K562 (cell line): Measurements from ENCODE around the gene FGF22. TPM values are rescaled to one million over a fixed set of nuclear protein-coding genes. Genes with fewer than 3 reads are reported as not detected.

Experiments used
- BDP1 ChIP-seq: IDR thresholded peaks from 3 replicates; pipeline ENCODE4 v1.6.1; 2011; ENCODE audit not compliant: insufficient read length, insufficient read depth
- CBFB ChIP-seq: sonication (generic); formaldehyde crosslinking; IDR thresholded peaks from 2 replicates; pipeline ENCODE4 v1.4.0; 2020; ENCODE audit warnings: mild to moderate bottlenecking, missing genetic modification reagents
- CBX2 ChIP-seq: fragments of 200-600 bp; sonication (generic); IDR thresholded peaks from one replicate; pipeline ENCODE4 v1.6.1; 2012; ENCODE audit warnings: mild to moderate bottlenecking, low read length, inconsistent platforms; ENCODE audit not compliant: insufficient read depth, poor library complexity, severe bottlenecking
- CBX5 ChIP-seq: IDR thresholded peaks from 2 replicates; pipeline ENCODE4 v1.6.1; 2014; ENCODE audit warnings: low read depth, borderline replicate concordance
- GABPA ChIP-seq: fragments of 200-800 bp; sonication (Bioruptor generic); conservative IDR thresholded peaks from 2 replicates; pipeline ENCODE4 v1.6.1; 2016; ENCODE audit warnings: low read depth, missing genetic modification characterization, missing compliant biosample characterization
- GTF2A2 ChIP-seq: IDR thresholded peaks from 2 replicates; pipeline ENCODE4 v1.6.1; 2016; ENCODE audit warnings: mild to moderate bottlenecking, missing genetic modification characterization, missing compliant biosample characterization
- HEY1 ChIP-seq: fragments of 250-450 bp; sonication (Bioruptor Pico); IDR thresholded peaks from 2 replicates; pipeline ENCODE4 v1.5.0; 2020; ENCODE audit warnings: mild to moderate bottlenecking, moderate library complexity, borderline replicate concordance
- HMG20A ChIP-seq: fragments of 450-650 bp; formaldehyde crosslinking; conservative IDR thresholded peaks from 2 replicates; pipeline ENCODE4 v1.4.0; 2020; ENCODE audit warnings: mild to moderate bottlenecking, mixed read lengths
- HOXB6 ChIP-seq: fragments of 250-450 bp; sonication (Bioruptor Pico); IDR thresholded peaks from 2 replicates; pipeline ENCODE4 v1.5.1; 2022; ENCODE audit warnings: mild to moderate bottlenecking, borderline replicate concordance
- MAFG ChIP-seq: fragments of 450-650 bp; conservative IDR thresholded peaks from 2 replicates; pipeline ENCODE4 v1.6.1; 2016; ENCODE audit warnings: missing genetic modification characterization, missing compliant biosample characterization
- NCOA2 ChIP-seq, 2 experiments: fragments of 450-650 bp; IDR thresholded peaks; 2 replicates each; pipeline ENCODE4 v1.6.1; 2018; ENCODE audit warnings: mild to moderate bottlenecking in 2 of 2, moderate library complexity in 1 of 2; ENCODE audit not compliant: partially characterized antibody in 2 of 2
- NCOA4 ChIP-seq: fragments of 450-650 bp; IDR thresholded peaks from 2 replicates; pipeline ENCODE4 v1.6.1; 2018; ENCODE audit warnings: mild to moderate bottlenecking; ENCODE audit not compliant: partially characterized antibody
- NFE2L1 ChIP-seq: fragments of 450-650 bp; IDR thresholded peaks from 2 replicates; pipeline ENCODE4 v1.6.1; 2016; ENCODE audit warnings: missing genetic modification characterization, low read depth, mild to moderate bottlenecking, missing compliant biosample characterization, moderate library complexity, borderline replicate concordance
- PHTF2 ChIP-seq: fragments of 250-450 bp; sonication (Bioruptor Pico); IDR thresholded peaks from 2 replicates; pipeline ENCODE4 v1.5.0; 2021; ENCODE audit warnings: mild to moderate bottlenecking
- RFX1 ChIP-seq: fragments of 450-650 bp; IDR thresholded peaks from 2 replicates; pipeline ENCODE4 v1.6.1; 2016; ENCODE audit warnings: mild to moderate bottlenecking, moderate library complexity
- RFX7 ChIP-seq: fragments of 250-450 bp; sonication (Bioruptor Pico); IDR thresholded peaks from 2 replicates; pipeline ENCODE4 v1.5.1; 2021; ENCODE audit warnings: mild to moderate bottlenecking
- RHOXF2B ChIP-seq: fragments of 250-450 bp; sonication (Bioruptor Pico); conservative IDR thresholded peaks from 2 replicates; pipeline ENCODE4 v1.5.1; 2021
- RUNX1 ChIP-seq: sonication (generic); IDR thresholded peaks from 2 replicates; pipeline ENCODE4 v1.6.1; 2016; ENCODE audit warnings: antibody characterized with exemption, low read depth
- SIX5 ChIP-seq, 2 experiments: IDR thresholded peaks; 2 replicates each; pipeline ENCODE4 v1.6.1; 2011; ENCODE audit warnings: low read length in 2 of 2, borderline replicate concordance in 1 of 2, low read depth in 1 of 2, mild to moderate bottlenecking in 1 of 2, moderate library complexity in 1 of 2; ENCODE audit not compliant: insufficient read depth in 1 of 2
- SMARCC2 ChIP-seq: fragments of 450-650 bp; IDR thresholded peaks from 2 replicates; pipeline ENCODE4 v1.6.1; 2017; ENCODE audit warnings: antibody characterized with exemption, moderate library complexity, mild to moderate bottlenecking, low read depth
- SP2 ChIP-seq: IDR thresholded peaks from 2 replicates; pipeline ENCODE4 v1.6.1; 2011; ENCODE audit warnings: mild to moderate bottlenecking, low read depth, low read length, moderate library complexity; ENCODE audit not compliant: poor library complexity, severe bottlenecking; ENCODE audit errors: extremely low read depth
- TAF1 ChIP-seq: IDR thresholded peaks from 2 replicates; pipeline ENCODE4 v1.6.1; 2011; ENCODE audit warnings: mild to moderate bottlenecking, low read length, moderate library complexity; ENCODE audit not compliant: insufficient read depth, control insufficient read depth, severe bottlenecking; ENCODE audit errors: extremely low read depth
- TCF7 ChIP-seq: sonication (generic); IDR thresholded peaks from 2 replicates; pipeline ENCODE4 v1.6.1; 2016; ENCODE audit warnings: antibody characterized with exemption, borderline replicate concordance
- XRCC4 ChIP-seq: IDR thresholded peaks from one replicate; pipeline ENCODE4 v1.6.1; 2011; ENCODE audit not compliant: insufficient read depth, insufficient read length; ENCODE audit errors: extremely low read depth
- ZKSCAN3 ChIP-seq: fragments of 250-450 bp; sonication (Bioruptor Pico); IDR thresholded peaks from 2 replicates; pipeline ENCODE4 v1.4.0; 2020
- ZNF24 ChIP-seq: fragments of 450-650 bp; IDR thresholded peaks from 2 replicates; pipeline ENCODE4 v1.6.1; 2016
- ZSCAN32 ChIP-seq: fragments of 450-650 bp; formaldehyde crosslinking; IDR thresholded peaks from 2 replicates; pipeline ENCODE4 v1.4.0; 2020; ENCODE audit warnings: mild to moderate bottlenecking, moderate library complexity
- polyA plus RNA-seq, 8 experiments: library from polyadenylated mRNA; depleted of rRNA in 4 of 8; stranded (reverse) in 5 of 8; unstranded in 3 of 8; fragments of >200 nt; fragmentation: Nextera tagmentation in 2 of 8; fragmentation: Illumina TruSeq in 1 of 8; extraction: Ambion mirVana in 2 of 8; extraction: Trizol in 1 of 8; gene quantifications; 2 replicates each; pipeline versions ENCODE4 v1.2.1 to v1.2.3, GENCODE V29; 2011 to 2014; ENCODE audit warnings: inconsistent platforms in 1 of 8, missing spikeins in 1 of 8
- total RNA-seq, 7 experiments: library from RNA; depleted of rRNA in 6 of 7; stranded (reverse); fragments of >200 nt in 6 of 7; fragmentation: Illumina TruSeq in 2 of 7; extraction: Trizol in 2 of 7; gene quantifications; 2 replicates each; pipeline versions ENCODE4 v1.2.1 to v1.2.3, GENCODE V29; 2011 to 2021; ENCODE audit warnings: low replicate concordance in 1 of 7
- TF ChIP-seq, protein P1 (sequence below): sonication (generic); formaldehyde crosslinking; IDR thresholded peaks from 2 replicates; pipeline ENCODE4 v1.5.0; 2020; ENCODE audit warnings: missing genetic modification reagents
- TF ChIP-seq, protein P2 (sequence below): fragments of 450-650 bp; IDR thresholded peaks from 2 replicates; pipeline ENCODE4 v1.6.1; 2016; ENCODE audit warnings: mild to moderate bottlenecking

The FGF22 gene
- total and polyA plus RNA-seq, 9 of the 15 experiments (the other 6 are each of a cell fraction or from before 2014, with no cell fraction given), result 0.14 to 2.2 (median 0.86) TPM; not detected in 4

DNA sequence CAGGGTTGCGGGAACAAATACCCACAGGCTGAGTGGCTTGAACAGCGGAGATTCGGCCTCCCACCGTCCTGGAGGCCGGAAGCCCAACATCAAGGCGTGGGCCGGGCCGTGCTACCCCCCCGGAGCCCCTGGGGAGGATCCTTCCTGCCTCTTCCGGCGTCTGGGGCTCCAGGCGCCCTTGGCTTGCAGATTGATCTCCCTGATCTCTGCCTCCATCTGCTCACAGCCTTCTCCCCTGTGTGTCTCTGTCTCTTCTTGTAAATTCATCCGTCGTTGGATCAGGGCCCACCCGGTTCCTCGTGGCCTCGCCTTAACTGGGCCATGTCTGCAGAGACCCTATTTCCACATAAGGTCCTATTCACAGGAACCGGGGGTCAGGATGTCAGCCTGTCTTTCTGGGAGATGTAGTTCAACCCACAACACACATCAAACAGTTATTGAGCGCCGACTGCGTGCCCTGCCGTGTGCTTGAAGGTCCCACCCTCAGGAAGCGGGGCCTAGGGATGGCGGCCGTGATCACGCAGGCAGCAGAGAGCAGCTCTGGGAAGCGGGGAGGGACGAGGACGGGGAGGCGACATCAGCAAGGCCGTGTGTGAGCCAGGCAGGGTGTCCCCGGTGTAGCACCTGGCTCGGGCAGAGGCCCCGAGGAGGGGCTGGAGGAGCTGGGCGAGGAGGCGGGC is 28.7 kb upstream of the FGF22 start (continued):
- TF ChIP-seq, protein P1, sequence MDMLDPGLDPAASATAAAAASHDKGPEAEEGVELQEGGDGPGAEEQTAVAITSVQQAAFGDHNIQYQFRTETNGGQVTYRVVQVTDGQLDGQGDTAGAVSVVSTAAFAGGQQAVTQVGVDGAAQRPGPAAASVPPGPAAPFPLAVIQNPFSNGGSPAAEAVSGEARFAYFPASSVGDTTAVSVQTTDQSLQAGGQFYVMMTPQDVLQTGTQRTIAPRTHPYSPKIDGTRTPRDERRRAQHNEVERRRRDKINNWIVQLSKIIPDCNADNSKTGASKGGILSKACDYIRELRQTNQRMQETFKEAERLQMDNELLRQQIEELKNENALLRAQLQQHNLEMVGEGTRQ (CRISPR knock-in tag), result no peak
- no peak for TF ChIP-seq CBX5
- TF ChIP-seq RFX1, result no peak
- TF ChIP-seq, protein P2, sequence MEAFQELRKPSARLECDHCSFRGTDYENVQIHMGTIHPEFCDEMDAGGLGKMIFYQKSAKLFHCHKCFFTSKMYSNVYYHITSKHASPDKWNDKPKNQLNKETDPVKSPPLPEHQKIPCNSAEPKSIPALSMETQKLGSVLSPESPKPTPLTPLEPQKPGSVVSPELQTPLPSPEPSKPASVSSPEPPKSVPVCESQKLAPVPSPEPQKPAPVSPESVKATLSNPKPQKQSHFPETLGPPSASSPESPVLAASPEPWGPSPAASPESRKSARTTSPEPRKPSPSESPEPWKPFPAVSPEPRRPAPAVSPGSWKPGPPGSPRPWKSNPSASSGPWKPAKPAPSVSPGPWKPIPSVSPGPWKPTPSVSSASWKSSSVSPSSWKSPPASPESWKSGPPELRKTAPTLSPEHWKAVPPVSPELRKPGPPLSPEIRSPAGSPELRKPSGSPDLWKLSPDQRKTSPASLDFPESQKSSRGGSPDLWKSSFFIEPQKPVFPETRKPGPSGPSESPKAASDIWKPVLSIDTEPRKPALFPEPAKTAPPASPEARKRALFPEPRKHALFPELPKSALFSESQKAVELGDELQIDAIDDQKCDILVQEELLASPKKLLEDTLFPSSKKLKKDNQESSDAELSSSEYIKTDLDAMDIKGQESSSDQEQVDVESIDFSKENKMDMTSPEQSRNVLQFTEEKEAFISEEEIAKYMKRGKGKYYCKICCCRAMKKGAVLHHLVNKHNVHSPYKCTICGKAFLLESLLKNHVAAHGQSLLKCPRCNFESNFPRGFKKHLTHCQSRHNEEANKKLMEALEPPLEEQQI, result no peak
- TF ChIP-seq BDP1, result no peak
- TF ChIP-seq CBX2, result no peak
- no peak for TF ChIP-seq HEY1 (CRISPR knock-in tag)
- TF ChIP-seq TAF1, result peak; percentile 37
- TF ChIP-seq RFX7 (CRISPR knock-in tag), result no peak
- TF ChIP-seq ZNF24, result no peak
- no peak for TF ChIP-seq NCOA4
- no peak for TF ChIP-seq GTF2A2
- no peak for TF ChIP-seq HOXB6 (CRISPR knock-in tag)
- no peak for TF ChIP-seq RHOXF2B
- no peak for TF ChIP-seq SMARCC2
- peak; percentile 93 for TF ChIP-seq GABPA (tag)
- no peak for TF ChIP-seq XRCC4
- no peak for TF ChIP-seq PHTF2 (CRISPR knock-in tag)
- no peak for TF ChIP-seq NCOA2 (IDR thresholded peaks at IDR 0.05; ENCODE audit: partially characterized antibody in 2 of 2)
- no peak for TF ChIP-seq RUNX1
- TF ChIP-seq CBFB (CRISPR knock-in tag), result no peak
- TF ChIP-seq TCF7, result no peak
- no peak for TF ChIP-seq ZSCAN32 (CRISPR knock-in tag)
- no peak for TF ChIP-seq ZKSCAN3 (CRISPR knock-in tag)
- TF ChIP-seq NFE2L1 (tag), result no peak
- no peak for TF ChIP-seq SP2
- no peak for TF ChIP-seq HMG20A (CRISPR knock-in tag)
- TF ChIP-seq SIX5 (IDR thresholded peaks at IDR 0.05; ENCODE audit: borderline replicate concordance in 1 of 2, insufficient read depth in 1 of 2, low read depth in 1 of 2, low read length in 2 of 2), result no peak
- no peak for TF ChIP-seq MAFG
